Neural progenitor cell (in vitro differentiated cells): ENCODE measurements around the gene CSK.

ENCODE experiments used
- EZH2 ChIP-seq: fragments of 200-600 bp; sonication (generic); IDR thresholded peaks from 2 replicates; pipeline ENCODE4 v1.6.1; 2017; ENCODE audit warnings: antibody characterized with exemption, mild to moderate bottlenecking, moderate library complexity
- EZH2phosphoT487 ChIP-seq: fragments of 200-600 bp; sonication (generic); IDR thresholded peaks from 2 replicates; pipeline ENCODE4 v1.6.1; 2017; ENCODE audit warnings: antibody characterized with exemption
- TF ChIP-seq, protein P1 (sequence below): fragments of 200-600 bp; sonication (generic); IDR thresholded peaks from 2 replicates; pipeline ENCODE4 v1.5.1; 2017; ENCODE audit warnings: antibody characterized with exemption, mild to moderate bottlenecking

GRCh38 chr15:74837482-74838136, 55.7 kb downstream of the CSK start:
- TF ChIP-seq, protein P1, sequence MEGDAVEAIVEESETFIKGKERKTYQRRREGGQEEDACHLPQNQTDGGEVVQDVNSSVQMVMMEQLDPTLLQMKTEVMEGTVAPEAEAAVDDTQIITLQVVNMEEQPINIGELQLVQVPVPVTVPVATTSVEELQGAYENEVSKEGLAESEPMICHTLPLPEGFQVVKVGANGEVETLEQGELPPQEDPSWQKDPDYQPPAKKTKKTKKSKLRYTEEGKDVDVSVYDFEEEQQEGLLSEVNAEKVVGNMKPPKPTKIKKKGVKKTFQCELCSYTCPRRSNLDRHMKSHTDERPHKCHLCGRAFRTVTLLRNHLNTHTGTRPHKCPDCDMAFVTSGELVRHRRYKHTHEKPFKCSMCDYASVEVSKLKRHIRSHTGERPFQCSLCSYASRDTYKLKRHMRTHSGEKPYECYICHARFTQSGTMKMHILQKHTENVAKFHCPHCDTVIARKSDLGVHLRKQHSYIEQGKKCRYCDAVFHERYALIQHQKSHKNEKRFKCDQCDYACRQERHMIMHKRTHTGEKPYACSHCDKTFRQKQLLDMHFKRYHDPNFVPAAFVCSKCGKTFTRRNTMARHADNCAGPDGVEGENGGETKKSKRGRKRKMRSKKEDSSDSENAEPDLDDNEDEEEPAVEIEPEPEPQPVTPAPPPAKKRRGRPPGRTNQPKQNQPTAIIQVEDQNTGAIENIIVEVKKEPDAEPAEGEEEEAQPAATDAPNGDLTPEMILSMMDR: peak; percentile 19
- TF ChIP-seq EZH2 (no peak), EZH2phosphoT487 (no peak)
